HepG2 (cell line): Measurements from ENCODE around the gene NT5DC4. TPM values are rescaled to one million over a fixed set of nuclear protein-coding genes. Genes with fewer than 3 reads are reported as not detected.

ENCODE experiments used
- ADNP ChIP-seq: sonication (generic); formaldehyde crosslinking; IDR thresholded peaks from 2 replicates; pipeline ENCODE4 v1.4.0; 2020; ENCODE audit warnings: missing genetic modification reagents
- ASH2L ChIP-seq: fragments of 300-600, 200-600 bp; sonication (generic); IDR thresholded peaks from 2 replicates; pipeline ENCODE4 v1.7.0; 2017; ENCODE audit warnings: low read depth, mild to moderate bottlenecking, moderate library complexity, mixed read lengths, low read length; ENCODE audit not compliant: insufficient read length
- BORCS8-MEF2B ChIP-seq: sonication (generic); formaldehyde crosslinking; IDR thresholded peaks from 2 replicates; pipeline ENCODE4 v1.8.0; 2022; ENCODE audit warnings: mild to moderate bottlenecking, missing genetic modification reagents
- ELF3 ChIP-seq: IDR thresholded peaks from 2 replicates; pipeline ENCODE4 v1.6.1; 2016; ENCODE audit warnings: missing genetic modification reagents, missing compliant biosample characterization
- HNRNPH1 ChIP-seq: fragments of 200-400 bp; formaldehyde crosslinking; optimal IDR thresholded peaks from 2 replicates; pipeline ENCODE3; 2017; ENCODE audit warnings: mild to moderate bottlenecking, low read depth, low read length
- KLF15 ChIP-seq: sonication (generic); formaldehyde crosslinking; IDR thresholded peaks from 2 replicates; pipeline ENCODE4 v1.8.1; 2023; ENCODE audit warnings: borderline replicate concordance, mild to moderate bottlenecking, inconsistent platforms, missing genetic modification reagents, mixed read lengths
- RAD21 ChIP-seq: fragments of 450-650 bp; formaldehyde crosslinking; IDR thresholded peaks from 2 replicates; pipeline ENCODE4 v1.5.0; 2020; ENCODE audit warnings: mild to moderate bottlenecking
- SMAD1 ChIP-seq: sonication (generic); formaldehyde crosslinking; IDR thresholded peaks from 2 replicates; pipeline ENCODE4 v1.4.0; 2020; ENCODE audit warnings: missing genetic modification reagents, low read depth, mild to moderate bottlenecking, borderline replicate concordance
- STAG1 ChIP-seq: sonication (generic); formaldehyde crosslinking; IDR thresholded peaks from 2 replicates; pipeline ENCODE4 v1.4.0; 2020; ENCODE audit warnings: missing genetic modification reagents
- TFE3 ChIP-seq: IDR thresholded peaks from 2 replicates; pipeline ENCODE4 v1.6.1; 2016
- THAP11 ChIP-seq: IDR thresholded peaks from 2 replicates; pipeline ENCODE4 v1.6.1; 2016; ENCODE audit warnings: missing biosample characterization, missing genetic modification reagents
- TP53 ChIP-seq: sonication (generic); formaldehyde crosslinking; conservative IDR thresholded peaks from 2 replicates; pipeline ENCODE4 v1.4.0; 2020; ENCODE audit warnings: missing genetic modification reagents
- XRCC5 ChIP-seq: fragments of 200-400 bp; formaldehyde crosslinking; optimal IDR thresholded peaks from 2 replicates; pipeline ENCODE3; 2017; ENCODE audit warnings: mild to moderate bottlenecking, low read length
- ZKSCAN8 ChIP-seq: IDR thresholded peaks from 2 replicates; pipeline ENCODE4 v1.6.1; 2016; ENCODE audit warnings: borderline replicate concordance, missing genetic modification reagents, missing compliant biosample characterization
- ZNF10 ChIP-seq: sonication (generic); formaldehyde crosslinking; IDR thresholded peaks from 2 replicates; pipeline ENCODE4 v1.4.0; 2020; ENCODE audit warnings: mild to moderate bottlenecking, low read depth, missing genetic modification reagents, borderline replicate concordance
- ZNF350 ChIP-seq: sonication (generic); formaldehyde crosslinking; IDR thresholded peaks from 2 replicates; pipeline ENCODE4 v1.4.0; 2020; ENCODE audit warnings: mild to moderate bottlenecking, low read depth, missing genetic modification reagents, borderline replicate concordance
- ZNF589 ChIP-seq: sonication (generic); formaldehyde crosslinking; conservative IDR thresholded peaks from 2 replicates; pipeline ENCODE4 v1.8.0; 2022; ENCODE audit warnings: mild to moderate bottlenecking, moderate library complexity, missing genetic modification reagents
- ZNF605 ChIP-seq: sonication (generic); formaldehyde crosslinking; IDR thresholded peaks from 2 replicates; pipeline ENCODE4 v1.8.0; 2022; ENCODE audit warnings: mild to moderate bottlenecking, missing genetic modification reagents
- ZNF660 ChIP-seq: sonication (generic); formaldehyde crosslinking; IDR thresholded peaks from 2 replicates; pipeline ENCODE4 v1.5.1; 2020; ENCODE audit warnings: mild to moderate bottlenecking, low read depth, missing genetic modification reagents, borderline replicate concordance
- ZNF709 ChIP-seq: sonication (generic); formaldehyde crosslinking; IDR thresholded peaks from 2 replicates; pipeline ENCODE4 v1.5.0; 2020; ENCODE audit warnings: mild to moderate bottlenecking, missing genetic modification reagents
- ZNF75D ChIP-seq: sonication (generic); formaldehyde crosslinking; IDR thresholded peaks from 2 replicates; pipeline ENCODE4 v1.8.1; 2023; ENCODE audit warnings: missing genetic modification reagents, mild to moderate bottlenecking, borderline replicate concordance
- ZNF780A ChIP-seq: sonication (generic); formaldehyde crosslinking; IDR thresholded peaks from 2 replicates; pipeline ENCODE4 v1.8.0; 2022; ENCODE audit warnings: mild to moderate bottlenecking, missing genetic modification reagents, moderate library complexity
- ZSCAN20 ChIP-seq: sonication (generic); formaldehyde crosslinking; IDR thresholded peaks from 2 replicates; pipeline ENCODE4 v1.4.0; 2020; ENCODE audit warnings: missing genetic modification reagents, mild to moderate bottlenecking, borderline replicate concordance
- polyA plus RNA-seq, 8 experiments: library from polyadenylated mRNA; depleted of rRNA in 3 of 8; stranded (reverse) in 7 of 8; unstranded in 1 of 8; fragments of >200 nt; fragmentation: Illumina TruSeq in 4 of 8; extraction: Trizol in 4 of 8; gene quantifications; 2 replicates each; pipeline versions ENCODE4 v1.2.1 to v1.2.3, GENCODE V29; 2011 to 2016; ENCODE audit warnings: low read depth in 4 of 8, missing spikeins in 1 of 8, mixed read lengths in 1 of 8; ENCODE audit not compliant: insufficient read depth in 1 of 8
- total RNA-seq, 5 experiments: library from RNA; depleted of rRNA; stranded (reverse); fragments of >200 nt; fragmentation: Illumina TruSeq; extraction: Trizol; gene quantifications; 2 replicates each; pipeline ENCODE4 v1.2.3, GENCODE V29; 2016; ENCODE audit warnings: low read depth in 1 of 5

NT5DC4 gene
- total and polyA plus RNA-seq, 2 of the 13 experiments (the other 11 are each of a cell fraction or from before 2014, with no cell fraction given), result 0.04 to 4.2 TPM

GRCh38 chr2:112690853-112691401 lies 29.9 kb upstream of the NT5DC4 start (continued):
- TF ChIP-seq ADNP (CRISPR knock-in tag), result no peak
- no peak for TF ChIP-seq THAP11 (CRISPR knock-in tag)
- 0 out of 2 replicates have a peak, but pooled peaks have one; percentile 46 for TF ChIP-seq TFE3
- no peak for TF ChIP-seq ZNF709 (CRISPR knock-in tag)
- TF ChIP-seq ZNF780A (CRISPR knock-in tag), result no peak
- peak; percentile 89 for TF ChIP-seq STAG1 (CRISPR knock-in tag)
- TF ChIP-seq ZKSCAN8 (CRISPR knock-in tag), result no peak
- TF ChIP-seq TP53, result no peak
- no peak for TF ChIP-seq ZNF75D (CRISPR knock-in tag)
- no peak for TF ChIP-seq ASH2L
- no peak for TF ChIP-seq KLF15 (CRISPR knock-in tag)
- TF ChIP-seq XRCC5, result peak; percentile 83
- no peak; the same call in 1 of the 2 replicates for TF ChIP-seq ZNF350 (CRISPR knock-in tag)
- TF ChIP-seq ZNF605 (CRISPR knock-in tag), result 0 out of 2 replicates have a peak, but pooled peaks have one; percentile 16
- TF ChIP-seq ZNF660 (CRISPR knock-in tag), result no peak
- 0 out of 2 replicates have a peak, but pooled peaks have one; percentile 46 for TF ChIP-seq BORCS8-MEF2B (CRISPR knock-in tag)
- peak; percentile 50; the same call in 1 of the 2 replicates for TF ChIP-seq SMAD1 (CRISPR knock-in tag)
- TF ChIP-seq ZNF589 (CRISPR knock-in tag), result no peak
- no peak for TF ChIP-seq HNRNPH1
- no peak for TF ChIP-seq ZSCAN20 (CRISPR knock-in tag)
- TF ChIP-seq ELF3 (CRISPR knock-in tag), result no peak
- peak; percentile 91 for TF ChIP-seq RAD21 (CRISPR knock-in tag)
- TF ChIP-seq ZNF10, result no peak
